Femur (tissue), 1 donor: ENCODE results near the gene ACAP3.
A peak's percentile ranks its signal among the peaks of the same experiment; 100 is the strongest.

ENCODE experiments used
- DNase-seq: peaks from one replicate; pipeline ENCODE4 v3.0.0-alpha.2; 2017

The ACAP3 gene

GRCh38 chr1:1307923-1308755 is at the start of gene ACAP3, which contains the start of gene PUSL1:
Gene ACAP3 (minus strand): TSS chr1:1307930. CDS start chr1:1307815, 115 bp downstream.
Gene PUSL1 (plus strand): TSS chr1:1308597. CDS start chr1:1308644, 47 bp downstream.
- DNase-seq = peak; percentile 93

- DNase-seq = peak; percentile 31
Observed at GRCh38 chr1:1356796-1357401, 49.2 kb upstream of the ACAP3 start.

- DNase-seq = peak; percentile 24
Observed at GRCh38 chr1:1356166-1356795, 48.6 kb upstream of the ACAP3 start.

GRCh38 chr1:1355416-1355815 is 47.7 kb upstream of the ACAP3 start:
- peak; percentile 40 for DNase-seq

GRCh38 chr1:1354271-1355247 is 46.8 kb upstream of the ACAP3 start:
- no peak for DNase-seq

GRCh38 chr1:1353389-1354151 is 45.8 kb upstream of the ACAP3 start:
- no peak for DNase-seq

- DNase-seq = no peak
Observed at GRCh38 chr1:1352786-1353388, 45.2 kb upstream of the ACAP3 start.

GRCh38 chr1:1351511-1352427 is 44.0 kb upstream of the ACAP3 start:
- peak; percentile 84 for DNase-seq

GRCh38 chr1:1349256-1350012 is 41.7 kb upstream of the ACAP3 start, which contains the start of gene DVL1:
Gene DVL1 (minus strand): TSS chr1:1349418. CDS start chr1:1349065, 353 bp downstream.
- peak; percentile 82 for DNase-seq

GRCh38 chr1:1348420-1349255 is 40.9 kb upstream of the ACAP3 start:
- no peak for DNase-seq

GRCh38 chr1:1347663-1348419 is 40.1 kb upstream of the ACAP3 start:
- no peak for DNase-seq

GRCh38 chr1:1347026-1347595 is 39.4 kb upstream of the ACAP3 start:
- DNase-seq = no peak

GRCh38 chr1:1346501-1346890 is 38.8 kb upstream of the ACAP3 start:
- DNase-seq = no peak

- no peak for DNase-seq
Observed at GRCh38 chr1:1345860-1346500, 38.2 kb upstream of the ACAP3 start.

GRCh38 chr1:1345384-1345783 is 37.7 kb upstream of the ACAP3 start:
- no peak for DNase-seq

- DNase-seq = no peak
Observed at GRCh38 chr1:1344655-1345361, 37.1 kb upstream of the ACAP3 start.
